HL-60/S4 (cell line): ENCODE results near the gene PLEKHG4B.
"Not testable (repeated sequence)": the region's sequence is repeated elsewhere in the genome, so short reads cannot be mapped to it uniquely, and the experiment has no call there.

Experiments
- in situ Hi-C: fragments of 300-500 bp; cut with MboI; formaldehyde crosslinking; loops from 2 replicates; pipeline ENCODE4 v1.14.3; 2022; ENCODE audit warnings: low sequenced_read_pairs

PLEKHG4B gene

GRCh38 chr5:93221-93980 is 1.4 kb downstream of the PLEKHG4B start:
- in situ Hi-C loops = no loop called here

GRCh38 chr5:94113-94892 is 2.3 kb downstream of the PLEKHG4B start:
- in situ Hi-C loops = no loop called here

GRCh38 chr5:95241-95980 is 3.4 kb downstream of the PLEKHG4B start:
- in situ Hi-C loops = no loop called here

GRCh38 chr5:96976-97660 is 5.2 kb downstream of the PLEKHG4B start:
- in situ Hi-C loops = no loop called here

- in situ Hi-C loops = no loop called here
Observed at GRCh38 chr5:99815-100214, 7.8 kb downstream of the PLEKHG4B start.

GRCh38 chr5:102411-103043 is 10.6 kb downstream of the PLEKHG4B start:
- in situ Hi-C loops = no loop called here

GRCh38 chr5:104106-104505 is 12.1 kb downstream of the PLEKHG4B start:
- in situ Hi-C loops = not testable (repeated sequence)

- in situ Hi-C loops = no loop called here
Observed at GRCh38 chr5:104778-105296, 12.9 kb downstream of the PLEKHG4B start.

- in situ Hi-C loops = no loop called here
Observed at GRCh38 chr5:105504-106070, 13.6 kb downstream of the PLEKHG4B start.

- in situ Hi-C loops = no loop called here
Observed at GRCh38 chr5:106587-106986, 14.6 kb downstream of the PLEKHG4B start.

- in situ Hi-C loops = no loop called here
Observed at GRCh38 chr5:107526-107925, 15.6 kb downstream of the PLEKHG4B start.

- in situ Hi-C loops = no loop called here
Observed at GRCh38 chr5:109826-110225, 17.9 kb downstream of the PLEKHG4B start.

GRCh38 chr5:110270-110888 is 18.4 kb downstream of the PLEKHG4B start:
- in situ Hi-C loops = no loop called here

- in situ Hi-C loops = no loop called here
Observed at GRCh38 chr5:111171-111570, 19.2 kb downstream of the PLEKHG4B start.

GRCh38 chr5:119486-120097 is 27.6 kb downstream of the PLEKHG4B start:
- in situ Hi-C loops = no loop called here

GRCh38 chr5:121432-121831 is 29.5 kb downstream of the PLEKHG4B start:
- in situ Hi-C loops = no loop called here

GRCh38 chr5:125815-126214 is 33.8 kb downstream of the PLEKHG4B start:
- in situ Hi-C loops = no loop called here

GRCh38 chr5:126806-127205 is 34.8 kb downstream of the PLEKHG4B start:
- in situ Hi-C loops = no loop called here

- in situ Hi-C loops = no loop called here
Observed at GRCh38 chr5:127886-128285, 35.9 kb downstream of the PLEKHG4B start.
